ENCODE results near the gene MBNL3. TPM values are rescaled to one million over a fixed set of nuclear protein-coding genes. Genes with fewer than 3 reads are reported as not detected.

MBNL3 gene
- total RNA-seq, 4 donors from 2014 or later: 9.2 to 19.0 (median 15.9) TPM

- TF ChIP-seq EP300 (IDR thresholded peaks at IDR 0.05) (no peak), POLR2A (IDR thresholded peaks at IDR 0.05) (no peak), CTCF (IDR thresholded peaks at IDR 0.05) (no peak)
- H3K36me3 ChIP-seq: no peaks in the 10 kb centered on the region
- no peak overlapping the region for H3K27ac ChIP-seq
- H3K27me3 ChIP-seq: peaks cover 0 to 15% of the 10 kb centered on the region in 2 donors
- 75 to 95% methylated on average over 1 of the region's 1 CpG for WGBS, 2 donors
- no peaks in the 10 kb centered on the region for H3K9me3 ChIP-seq
- H3K4me3 ChIP-seq: no peak overlapping the region
- no peaks in the 10 kb centered on the region for H3K4me1 ChIP-seq
- DNase-seq (ENCODE audit: low spot score in 2 of 2): peak in 1 of 2 donors; percentile 43
Observed at GRCh38 chrX:132435222-132435621, 53.6 kb downstream of the MBNL3 start.

GRCh38 chrX:132433551-132433950, 55.3 kb downstream of the MBNL3 start:
- H3K4me3 ChIP-seq: no peak overlapping the region
- H3K27ac ChIP-seq: no peak overlapping the region
- TF ChIP-seq CTCF (IDR thresholded peaks at IDR 0.05) (no peak), EP300 (IDR thresholded peaks at IDR 0.05) (no peak), POLR2A (IDR thresholded peaks at IDR 0.05) (no peak)
- H3K4me1 ChIP-seq: no peaks in the 10 kb centered on the region
- WGBS, 2 donors: 61 to 90% methylated on average over 6 of the region's 6 CpGs
- no peak for DNase-seq (ENCODE audit: low spot score in 2 of 2)
- H3K27me3 ChIP-seq: peaks cover 0 to 11% of the 10 kb centered on the region in 2 donors
- H3K9me3 ChIP-seq: no peaks in the 10 kb centered on the region
- H3K36me3 ChIP-seq: no peaks in the 10 kb centered on the region

GRCh38 chrX:132433001-132433400, 55.8 kb downstream of the MBNL3 start:
- Histone ChIP-seq H3K27me3 (peaks cover 0 to 11% of the 10 kb centered on the region in 2 donors), H3K36me3 (no peaks in the 10 kb centered on the region), H3K27ac (no peak overlapping the region), H3K9me3 (no peaks in the 10 kb centered on the region), H3K4me1 (no peaks in the 10 kb centered on the region), H3K4me3 (no peak overlapping the region)
- no peak for TF ChIP-seq EP300 (IDR thresholded peaks at IDR 0.05)
- TF ChIP-seq CTCF (IDR thresholded peaks at IDR 0.05): no peak
- no peak for TF ChIP-seq POLR2A (IDR thresholded peaks at IDR 0.05)
- WGBS, 2 donors: 71 to 85% methylated on average over 2 of the region's 2 CpGs
- DNase-seq (ENCODE audit: low spot score in 2 of 2): no peak

- no peak for TF ChIP-seq POLR2A (IDR thresholded peaks at IDR 0.05)
- TF ChIP-seq EP300 (IDR thresholded peaks at IDR 0.05): no peak
- no peak for TF ChIP-seq CTCF (IDR thresholded peaks at IDR 0.05)
Observed at GRCh38 chrX:132428896-132429295, 59.9 kb downstream of the MBNL3 start.

GRCh38 chrX:132426695-132427281, 62.0 kb downstream of the MBNL3 start:
- H3K36me3 ChIP-seq: no peaks in the 10 kb centered on the region
- H3K27me3 ChIP-seq: peaks cover 0 to 5% of the 10 kb centered on the region in 2 donors
- 54 to 70% methylated on average over 1 of the region's 1 CpG for WGBS, 2 donors
- H3K4me3 ChIP-seq: no peak overlapping the region
- no peaks in the 10 kb centered on the region for H3K9me3 ChIP-seq
- H3K4me1 ChIP-seq: no peaks in the 10 kb centered on the region
- no peak for TF ChIP-seq CTCF (IDR thresholded peaks at IDR 0.05)
- TF ChIP-seq EP300 (IDR thresholded peaks at IDR 0.05): no peak
- no peak for TF ChIP-seq POLR2A (IDR thresholded peaks at IDR 0.05)
- no peak overlapping the region for H3K27ac ChIP-seq
- DNase-seq (ENCODE audit: low spot score in 2 of 2): no peak

More at GRCh38 chrX:132428896-132429295, 59.9 kb downstream of the MBNL3 start:
- H3K4me1 ChIP-seq: no peaks in the 10 kb centered on the region
- peaks cover 0 to 11% of the 10 kb centered on the region in 2 donors for H3K27me3 ChIP-seq
- no peaks in the 10 kb centered on the region for H3K9me3 ChIP-seq
- no peak for DNase-seq (ENCODE audit: low spot score in 2 of 2)
- no peaks in the 10 kb centered on the region for H3K36me3 ChIP-seq
- no peak overlapping the region for H3K4me3 ChIP-seq
- H3K27ac ChIP-seq: no peak overlapping the region
